ENCODE measurements around the gene SPI1.

SPI1 gene

GRCh38 chr11:47398011-47398410 is 19.7 kb upstream of the SPI1 start:
- no peaks in the 10 kb centered on the region for H3K9me3 ChIP-seq (ENCODE audit: low read length)
- no peak overlapping the region for H3K4me3 ChIP-seq (ENCODE audit: low read length)
- H3K36me3 ChIP-seq (ENCODE audit: insufficient read depth, low read length): no peaks in the 10 kb centered on the region
- H3K27me3 ChIP-seq (ENCODE audit: insufficient read depth, low read length): no peaks in the 10 kb centered on the region
- H3K4me1 ChIP-seq (ENCODE audit: insufficient read depth, low read length): peaks cover 11% of the 10 kb centered on the region
- no peak overlapping the region for H2AFZ ChIP-seq (ENCODE audit: low read depth, low read length)

GRCh38 chr11:47396049-47396320 is 17.6 kb upstream of the SPI1 start:
- no peaks in the 10 kb centered on the region for H3K9me3 ChIP-seq (ENCODE audit: low read length)
- no peak overlapping the region for H2AFZ ChIP-seq (ENCODE audit: low read depth, low read length)
- H3K36me3 ChIP-seq (ENCODE audit: insufficient read depth, low read length): no peaks in the 10 kb centered on the region
- peaks cover 11% of the 10 kb centered on the region for H3K4me1 ChIP-seq (ENCODE audit: insufficient read depth, low read length)
- no peaks in the 10 kb centered on the region for H3K27me3 ChIP-seq (ENCODE audit: insufficient read depth, low read length)
- H3K4me3 ChIP-seq (ENCODE audit: low read length): no peak overlapping the region

GRCh38 chr11:47395223-47396048 is 17.1 kb upstream of the SPI1 start:
- H3K4me1 ChIP-seq (ENCODE audit: insufficient read depth, low read length): peaks cover 7% of the 10 kb centered on the region
- no peaks in the 10 kb centered on the region for H3K36me3 ChIP-seq (ENCODE audit: insufficient read depth, low read length)
- no peaks in the 10 kb centered on the region for H3K27me3 ChIP-seq (ENCODE audit: insufficient read depth, low read length)
- no peak overlapping the region for H2AFZ ChIP-seq (ENCODE audit: low read depth, low read length)
- no peaks in the 10 kb centered on the region for H3K9me3 ChIP-seq (ENCODE audit: low read length)
- H3K4me3 ChIP-seq (ENCODE audit: low read length): no peak overlapping the region

GRCh38 chr11:47394322-47395222 is 16.2 kb upstream of the SPI1 start:
- H3K4me1 ChIP-seq (ENCODE audit: insufficient read depth, low read length): peaks cover under 1% of the 10 kb centered on the region
- no peaks in the 10 kb centered on the region for H3K36me3 ChIP-seq (ENCODE audit: insufficient read depth, low read length)
- H3K27me3 ChIP-seq (ENCODE audit: insufficient read depth, low read length): no peaks in the 10 kb centered on the region
- no peaks in the 10 kb centered on the region for H3K9me3 ChIP-seq (ENCODE audit: low read length)
- H3K4me3 ChIP-seq (ENCODE audit: low read length): no peak overlapping the region
- no peak overlapping the region for H2AFZ ChIP-seq (ENCODE audit: low read depth, low read length)

GRCh38 chr11:47394050-47394321 is 15.6 kb upstream of the SPI1 start:
- no peaks in the 10 kb centered on the region for H3K36me3 ChIP-seq (ENCODE audit: insufficient read depth, low read length)
- H3K27me3 ChIP-seq (ENCODE audit: insufficient read depth, low read length): no peaks in the 10 kb centered on the region
- no peak overlapping the region for H3K4me3 ChIP-seq (ENCODE audit: low read length)
- no peak overlapping the region for H2AFZ ChIP-seq (ENCODE audit: low read depth, low read length)
- no peaks in the 10 kb centered on the region for H3K4me1 ChIP-seq (ENCODE audit: insufficient read depth, low read length)
- H3K9me3 ChIP-seq (ENCODE audit: low read length): no peaks in the 10 kb centered on the region

- H3K9me3 ChIP-seq (ENCODE audit: low read length): no peaks in the 10 kb centered on the region
- H3K36me3 ChIP-seq (ENCODE audit: insufficient read depth, low read length): no peaks in the 10 kb centered on the region
- no peaks in the 10 kb centered on the region for H3K27me3 ChIP-seq (ENCODE audit: insufficient read depth, low read length)
- H3K4me3 ChIP-seq (ENCODE audit: low read length): no peak overlapping the region
- no peak overlapping the region for H2AFZ ChIP-seq (ENCODE audit: low read depth, low read length)
- H3K4me1 ChIP-seq (ENCODE audit: insufficient read depth, low read length): no peaks in the 10 kb centered on the region
These were observed 15.1 kb upstream of the SPI1 start for GRCh38 chr11:47393163-47394049.

- H3K27me3 ChIP-seq (ENCODE audit: insufficient read depth, low read length): no peaks in the 10 kb centered on the region
- no peaks in the 10 kb centered on the region for H3K9me3 ChIP-seq (ENCODE audit: low read length)
- H2AFZ ChIP-seq (ENCODE audit: low read depth, low read length): no peak overlapping the region
- H3K4me3 ChIP-seq (ENCODE audit: low read length): no peak overlapping the region
- no peaks in the 10 kb centered on the region for H3K36me3 ChIP-seq (ENCODE audit: insufficient read depth, low read length)
- no peaks in the 10 kb centered on the region for H3K4me1 ChIP-seq (ENCODE audit: insufficient read depth, low read length)
These were observed 14.3 kb upstream of the SPI1 start for GRCh38 chr11:47392546-47393162.

- H3K36me3 ChIP-seq (ENCODE audit: insufficient read depth, low read length): no peaks in the 10 kb centered on the region
- H3K4me3 ChIP-seq (ENCODE audit: low read length): no peak overlapping the region
- H2AFZ ChIP-seq (ENCODE audit: low read depth, low read length): no peak overlapping the region
- no peaks in the 10 kb centered on the region for H3K27me3 ChIP-seq (ENCODE audit: insufficient read depth, low read length)
- H3K4me1 ChIP-seq (ENCODE audit: insufficient read depth, low read length): no peaks in the 10 kb centered on the region
- H3K9me3 ChIP-seq (ENCODE audit: low read length): no peaks in the 10 kb centered on the region
These were observed 13.5 kb upstream of the SPI1 start for GRCh38 chr11:47391711-47392432.

- Histone ChIP-seq H3K36me3 (ENCODE audit: insufficient read depth, low read length) (no peaks in the 10 kb centered on the region), H3K4me3 (ENCODE audit: low read length) (no peak overlapping the region), H3K9me3 (ENCODE audit: low read length) (no peaks in the 10 kb centered on the region), H3K4me1 (ENCODE audit: insufficient read depth, low read length) (no peaks in the 10 kb centered on the region), H3K27me3 (ENCODE audit: insufficient read depth, low read length) (no peaks in the 10 kb centered on the region), H2AFZ (ENCODE audit: low read depth, low read length) (no peak overlapping the region)
These were observed 12.8 kb upstream of the SPI1 start for GRCh38 chr11:47391077-47391583.

- Histone ChIP-seq H2AFZ (ENCODE audit: low read depth, low read length) (no peak overlapping the region), H3K4me1 (ENCODE audit: insufficient read depth, low read length) (no peaks in the 10 kb centered on the region)
These were observed 12.0 kb upstream of the SPI1 start for GRCh38 chr11:47390422-47390760.

GRCh38 chr11:47389577-47390421 is 11.5 kb upstream of the SPI1 start:
- no peaks in the 10 kb centered on the region for H3K9me3 ChIP-seq (ENCODE audit: low read length)
- H2AFZ ChIP-seq (ENCODE audit: low read depth, low read length): no peak overlapping the region
- H3K4me1 ChIP-seq (ENCODE audit: insufficient read depth, low read length): no peaks in the 10 kb centered on the region
- no peaks in the 10 kb centered on the region for H3K27me3 ChIP-seq (ENCODE audit: insufficient read depth, low read length)
- H3K36me3 ChIP-seq (ENCODE audit: insufficient read depth, low read length): no peaks in the 10 kb centered on the region
- H3K4me3 ChIP-seq (ENCODE audit: low read length): no peak overlapping the region

More at GRCh38 chr11:47390422-47390760, 12.0 kb upstream of the SPI1 start:
- Histone ChIP-seq H3K36me3 (ENCODE audit: insufficient read depth, low read length) (no peaks in the 10 kb centered on the region), H3K27me3 (ENCODE audit: insufficient read depth, low read length) (no peaks in the 10 kb centered on the region), H3K4me3 (ENCODE audit: low read length) (no peak overlapping the region), H3K9me3 (ENCODE audit: low read length) (no peaks in the 10 kb centered on the region)
